ENCODE data around the gene CEP41. TPM values are rescaled to one million over a fixed set of nuclear protein-coding genes. Genes with fewer than 3 reads are reported as not detected.

Gene CEP41
- total RNA-seq, 1 donor: 12.5 TPM

DNA sequence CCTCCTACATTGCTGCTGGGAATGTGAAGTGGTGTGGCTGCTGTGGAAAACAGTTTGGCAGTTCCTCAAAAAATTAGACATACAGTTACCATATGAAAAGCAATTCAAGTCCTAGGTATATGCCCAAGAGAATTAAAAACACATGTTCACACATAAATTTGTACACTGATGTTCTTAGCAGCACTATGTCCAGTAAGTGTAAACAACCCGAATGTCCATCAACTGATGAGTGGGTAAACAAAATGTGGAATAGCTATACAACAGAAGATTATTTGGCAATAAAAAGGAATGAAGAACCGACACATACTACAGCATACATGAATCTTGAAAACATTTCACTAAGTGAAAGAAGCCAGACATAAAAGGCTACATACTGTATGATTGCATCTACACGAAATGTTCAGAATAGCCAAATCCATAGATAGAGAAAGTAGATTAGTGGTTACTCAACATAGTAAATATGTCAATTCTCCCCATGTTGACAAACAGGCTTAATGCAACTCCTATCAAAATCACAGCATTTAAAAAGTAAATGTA, 17.2 kb downstream of the CEP41 start:
- DNase-seq (ENCODE audit: low read depth): peak; percentile 42
- H3K4me3 ChIP-seq (ENCODE audit: low read depth, low read length): no peak overlapping the region
- TF ChIP-seq, protein P1, sequence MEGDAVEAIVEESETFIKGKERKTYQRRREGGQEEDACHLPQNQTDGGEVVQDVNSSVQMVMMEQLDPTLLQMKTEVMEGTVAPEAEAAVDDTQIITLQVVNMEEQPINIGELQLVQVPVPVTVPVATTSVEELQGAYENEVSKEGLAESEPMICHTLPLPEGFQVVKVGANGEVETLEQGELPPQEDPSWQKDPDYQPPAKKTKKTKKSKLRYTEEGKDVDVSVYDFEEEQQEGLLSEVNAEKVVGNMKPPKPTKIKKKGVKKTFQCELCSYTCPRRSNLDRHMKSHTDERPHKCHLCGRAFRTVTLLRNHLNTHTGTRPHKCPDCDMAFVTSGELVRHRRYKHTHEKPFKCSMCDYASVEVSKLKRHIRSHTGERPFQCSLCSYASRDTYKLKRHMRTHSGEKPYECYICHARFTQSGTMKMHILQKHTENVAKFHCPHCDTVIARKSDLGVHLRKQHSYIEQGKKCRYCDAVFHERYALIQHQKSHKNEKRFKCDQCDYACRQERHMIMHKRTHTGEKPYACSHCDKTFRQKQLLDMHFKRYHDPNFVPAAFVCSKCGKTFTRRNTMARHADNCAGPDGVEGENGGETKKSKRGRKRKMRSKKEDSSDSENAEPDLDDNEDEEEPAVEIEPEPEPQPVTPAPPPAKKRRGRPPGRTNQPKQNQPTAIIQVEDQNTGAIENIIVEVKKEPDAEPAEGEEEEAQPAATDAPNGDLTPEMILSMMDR (IDR thresholded peaks at IDR 0.05; ENCODE audit: insufficient read depth, low read depth, low read length): no peak

DNA sequence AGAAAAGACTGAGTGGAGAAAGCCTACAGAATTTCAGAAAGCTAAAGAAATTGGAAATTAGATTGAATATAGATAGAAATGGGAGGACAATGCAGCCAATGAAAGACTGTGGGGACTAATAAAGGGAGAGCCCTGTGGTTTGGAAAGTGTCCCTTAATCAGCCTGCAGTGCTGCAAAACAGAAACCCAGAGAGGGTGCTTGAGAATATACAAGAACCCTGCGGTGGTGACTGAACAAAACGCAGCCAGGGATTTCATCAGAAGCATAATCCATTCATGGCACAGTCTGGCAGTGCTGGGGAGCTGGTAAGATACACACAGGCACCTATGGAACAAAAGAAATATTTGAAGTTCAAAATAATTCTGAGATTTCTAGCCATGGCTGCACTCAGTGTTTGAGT, 19.1 kb downstream of the CEP41 start:
- peak; percentile 79 for DNase-seq (ENCODE audit: low read depth)
- TF ChIP-seq, protein P1 (IDR thresholded peaks at IDR 0.05; ENCODE audit: insufficient read depth, low read depth, low read length): no peak
- H3K4me3 ChIP-seq (ENCODE audit: low read depth, low read length): no peak overlapping the region

DNA sequence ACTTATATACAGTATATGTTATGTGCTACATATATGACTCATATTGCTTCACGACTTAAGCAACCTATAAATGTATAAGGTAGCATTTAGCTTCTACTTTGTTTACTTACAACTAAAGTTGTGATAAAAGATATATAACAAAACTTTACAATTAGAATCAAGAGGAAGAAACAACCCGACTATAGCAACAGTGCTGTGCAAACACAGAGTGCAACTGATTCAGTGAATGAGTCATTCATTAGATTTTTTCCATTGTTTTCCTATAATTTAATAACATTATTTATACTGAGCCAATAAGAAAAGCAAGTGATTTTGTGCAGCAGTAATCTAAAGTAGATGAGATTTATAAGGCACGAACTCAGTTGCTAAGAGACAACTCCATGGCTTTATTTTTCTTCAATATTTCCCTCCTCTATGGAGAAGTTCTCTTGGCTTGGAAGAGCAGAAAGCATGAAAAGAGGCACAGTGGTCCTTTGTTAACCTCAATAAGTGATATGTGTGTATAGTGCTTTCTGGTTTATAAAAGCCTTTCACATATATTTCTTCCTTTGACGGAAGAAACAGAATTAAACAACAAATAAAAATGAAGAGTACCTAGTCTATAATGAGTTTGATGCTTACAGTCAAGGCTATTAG, 19.8 kb downstream of the CEP41 start:
- TF ChIP-seq, protein P1 (IDR thresholded peaks at IDR 0.05; ENCODE audit: insufficient read depth, low read depth, low read length): no peak
- no peak for DNase-seq (ENCODE audit: low read depth)
- H3K4me3 ChIP-seq (ENCODE audit: low read depth, low read length): no peak overlapping the region

DNA sequence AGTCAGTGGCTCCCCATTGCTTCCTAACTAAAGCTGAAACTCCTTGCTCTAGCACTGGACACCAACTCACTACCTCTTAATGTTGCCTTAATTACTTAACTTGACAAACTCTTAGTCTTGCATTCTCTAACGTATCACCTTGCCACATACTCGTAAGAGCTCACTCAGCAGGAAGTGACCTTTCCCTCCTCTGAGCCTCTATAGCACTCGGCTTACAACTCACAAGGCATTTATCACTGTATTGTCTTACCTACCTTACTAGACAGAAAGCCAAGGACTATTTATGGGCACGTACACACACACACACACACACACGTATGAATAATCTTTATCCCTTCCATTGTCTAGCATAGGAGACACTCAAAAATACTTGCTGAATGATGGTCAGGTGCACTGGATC, 21.2 kb downstream of the CEP41 start:
- H3K4me3 ChIP-seq (ENCODE audit: low read depth, low read length): no peak overlapping the region
- TF ChIP-seq, protein P1 (IDR thresholded peaks at IDR 0.05; ENCODE audit: insufficient read depth, low read depth, low read length): no peak
- no peak for DNase-seq (ENCODE audit: low read depth)

DNA sequence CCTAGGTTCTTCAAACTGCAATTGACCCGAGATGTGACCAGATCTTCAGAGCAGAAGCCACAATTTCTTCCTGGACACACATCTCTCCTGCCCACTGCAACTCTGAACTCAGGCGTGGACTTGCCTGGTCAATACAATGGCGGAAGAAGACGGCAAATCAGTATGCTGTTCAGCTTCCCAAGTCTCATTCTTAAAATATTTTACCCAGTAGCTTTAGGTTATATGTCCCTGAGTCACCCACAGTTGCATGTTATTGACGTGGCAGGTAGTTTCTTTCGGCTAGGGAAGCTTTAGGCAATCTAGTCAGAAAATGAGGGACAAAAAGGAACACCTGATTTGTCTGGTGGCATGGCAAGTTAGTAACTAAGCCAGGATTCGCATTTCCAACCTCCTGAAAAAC, 22.5 kb downstream of the CEP41 start:
- TF ChIP-seq, protein P1 (IDR thresholded peaks at IDR 0.05; ENCODE audit: insufficient read depth, low read depth, low read length): no peak
- DNase-seq (ENCODE audit: low read depth): no peak
- no peak overlapping the region for H3K4me3 ChIP-seq (ENCODE audit: low read depth, low read length)

DNA sequence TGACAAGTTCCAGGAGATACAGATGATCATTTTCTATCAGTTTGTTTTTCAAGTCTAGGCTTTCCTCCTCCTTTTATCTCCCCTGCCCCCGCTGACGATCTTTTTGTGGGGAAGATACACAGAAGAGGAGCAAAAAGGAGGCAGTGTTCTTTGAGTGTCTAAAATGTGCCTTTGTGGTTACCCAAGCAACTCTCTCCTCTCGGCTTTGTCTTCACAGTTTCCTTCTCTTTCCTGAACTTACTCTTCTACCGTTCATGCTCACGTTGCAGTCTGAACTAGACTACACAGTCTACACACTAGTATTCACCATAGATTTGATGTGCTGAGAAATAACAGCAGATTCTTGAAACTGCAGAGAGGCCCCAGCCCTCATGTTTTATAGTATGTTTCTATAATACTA, 23.6 kb downstream of the CEP41 start:
- H3K4me3 ChIP-seq (ENCODE audit: low read depth, low read length): no peak overlapping the region
- no peak for DNase-seq (ENCODE audit: low read depth)
- TF ChIP-seq, protein P1 (IDR thresholded peaks at IDR 0.05; ENCODE audit: insufficient read depth, low read depth, low read length): no peak

DNA sequence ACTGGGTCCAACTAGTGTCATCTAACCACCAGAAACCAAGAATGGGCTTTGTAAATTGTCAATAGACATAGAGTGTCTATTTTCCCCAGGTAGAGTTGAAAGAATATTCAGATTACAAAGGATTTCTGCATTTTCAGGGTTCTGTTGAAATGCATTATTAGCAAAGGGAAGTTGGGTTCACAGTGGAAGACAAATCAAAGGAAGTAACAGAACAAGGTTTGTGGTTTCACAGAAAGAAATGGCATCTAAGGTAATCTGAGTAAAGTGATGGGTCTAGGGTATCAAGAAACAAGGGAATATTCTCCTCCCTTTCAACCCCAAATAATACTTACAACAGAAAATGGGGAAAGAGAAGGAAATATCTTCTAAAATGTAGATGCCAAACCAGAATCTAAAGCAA, 25.8 kb downstream of the CEP41 start:
- H3K4me3 ChIP-seq (ENCODE audit: low read depth, low read length): no peak overlapping the region
- TF ChIP-seq, protein P1 (IDR thresholded peaks at IDR 0.05; ENCODE audit: insufficient read depth, low read depth, low read length): no peak
- no peak for DNase-seq (ENCODE audit: low read depth)

Measured in fibroblast of villous mesenchyme (primary cell).